ENCODE data around the gene BAIAP2L2.

- TF ChIP-seq, protein P1, sequence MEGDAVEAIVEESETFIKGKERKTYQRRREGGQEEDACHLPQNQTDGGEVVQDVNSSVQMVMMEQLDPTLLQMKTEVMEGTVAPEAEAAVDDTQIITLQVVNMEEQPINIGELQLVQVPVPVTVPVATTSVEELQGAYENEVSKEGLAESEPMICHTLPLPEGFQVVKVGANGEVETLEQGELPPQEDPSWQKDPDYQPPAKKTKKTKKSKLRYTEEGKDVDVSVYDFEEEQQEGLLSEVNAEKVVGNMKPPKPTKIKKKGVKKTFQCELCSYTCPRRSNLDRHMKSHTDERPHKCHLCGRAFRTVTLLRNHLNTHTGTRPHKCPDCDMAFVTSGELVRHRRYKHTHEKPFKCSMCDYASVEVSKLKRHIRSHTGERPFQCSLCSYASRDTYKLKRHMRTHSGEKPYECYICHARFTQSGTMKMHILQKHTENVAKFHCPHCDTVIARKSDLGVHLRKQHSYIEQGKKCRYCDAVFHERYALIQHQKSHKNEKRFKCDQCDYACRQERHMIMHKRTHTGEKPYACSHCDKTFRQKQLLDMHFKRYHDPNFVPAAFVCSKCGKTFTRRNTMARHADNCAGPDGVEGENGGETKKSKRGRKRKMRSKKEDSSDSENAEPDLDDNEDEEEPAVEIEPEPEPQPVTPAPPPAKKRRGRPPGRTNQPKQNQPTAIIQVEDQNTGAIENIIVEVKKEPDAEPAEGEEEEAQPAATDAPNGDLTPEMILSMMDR (IDR thresholded peaks at IDR 0.05; ENCODE audit: poor library complexity) = no peak
- TF ChIP-seq EZH2 (IDR thresholded peaks at IDR 0.05; ENCODE audit: borderline replicate concordance) (no peak), EZH2phosphoT487 (IDR thresholded peaks at IDR 0.05; ENCODE audit: low read depth, severe bottlenecking, unreplicated experiment) (no peak)
Observed at GRCh38 chr22:38125038-38125610, 14.6 kb upstream of the BAIAP2L2 start.

Measured in hepatocyte (in vitro differentiated cells).